Calu3 (cell line): Measurements from ENCODE around the gene ATP6V1D. TPM values are rescaled to one million over a fixed set of nuclear protein-coding genes. Genes with fewer than 3 reads are reported as not detected.

ENCODE experiments used
- BruUV-seq: library from RNA; stranded (reverse); fragments of 400-500 nt; replicated peaks from 2 replicates; lab custom pipeline; 2021; lab: Mats Ljungman, UMichigan
- CTCF ChIA-PET: fragments of 300-600 bp; sonication (Branson Sonifier 250); formaldehyde crosslinking; loops from one replicate; lab custom pipeline; 2022; ENCODE audit warnings: antibody characterized with exemption; lab: Charles Lee
- DNase-seq: peaks from one replicate; pipeline ENCODE4 v3.0.0; 2022
- H3K27ac Mint-ChIP-seq: one replicate; pipeline ENCODE4 v1.8.0; 2022; ENCODE audit warnings: mixed read lengths; ENCODE audit not compliant: unreplicated experiment
- H3K27me3 Mint-ChIP-seq: one replicate; pipeline ENCODE4 v1.8.0; 2022; ENCODE audit warnings: mixed read lengths; ENCODE audit not compliant: unreplicated experiment
- H3K36me3 Mint-ChIP-seq: one replicate; pipeline ENCODE4 v1.8.0; 2022; ENCODE audit warnings: mild to moderate bottlenecking, moderate library complexity, mixed read lengths; ENCODE audit not compliant: insufficient read depth, unreplicated experiment
- H3K4me1 Mint-ChIP-seq: one replicate; pipeline ENCODE4 v1.8.0; 2022; ENCODE audit warnings: mild to moderate bottlenecking, low read depth, mixed read lengths; ENCODE audit not compliant: unreplicated experiment
- H3K4me3 Mint-ChIP-seq: one replicate; pipeline ENCODE4 v1.8.0; 2022; ENCODE audit warnings: mild to moderate bottlenecking, low read depth, moderate library complexity, mixed read lengths; ENCODE audit not compliant: unreplicated experiment
- H3K9me3 Mint-ChIP-seq: one replicate; pipeline ENCODE4 v1.8.0; 2022; ENCODE audit warnings: low read depth, mixed read lengths; ENCODE audit not compliant: unreplicated experiment
- intact Hi-C: fragments of 100-400 bp; cut with micrococcal nuclease; formaldehyde crosslinking; loops from one replicate; pipeline ENCODE4 v1.10.0; 2022; ENCODE audit not compliant: unreplicated experiment
- total RNA-seq: library from RNA; stranded (reverse); gene quantifications from 2 replicates; pipeline ENCODE4 v1.2.3, GENCODE V29; 2022
- TF ChIP-seq, protein P1 (sequence below): fragments of 200-600 bp; IDR thresholded peaks from one replicate; pipeline ENCODE4 v1.8.0; 2022; ENCODE audit warnings: antibody characterized with exemption; ENCODE audit not compliant: unreplicated experiment

ATP6V1D gene
- total RNA-seq, 1 experiment from 2014 or later, result 45.1 TPM

DNA sequence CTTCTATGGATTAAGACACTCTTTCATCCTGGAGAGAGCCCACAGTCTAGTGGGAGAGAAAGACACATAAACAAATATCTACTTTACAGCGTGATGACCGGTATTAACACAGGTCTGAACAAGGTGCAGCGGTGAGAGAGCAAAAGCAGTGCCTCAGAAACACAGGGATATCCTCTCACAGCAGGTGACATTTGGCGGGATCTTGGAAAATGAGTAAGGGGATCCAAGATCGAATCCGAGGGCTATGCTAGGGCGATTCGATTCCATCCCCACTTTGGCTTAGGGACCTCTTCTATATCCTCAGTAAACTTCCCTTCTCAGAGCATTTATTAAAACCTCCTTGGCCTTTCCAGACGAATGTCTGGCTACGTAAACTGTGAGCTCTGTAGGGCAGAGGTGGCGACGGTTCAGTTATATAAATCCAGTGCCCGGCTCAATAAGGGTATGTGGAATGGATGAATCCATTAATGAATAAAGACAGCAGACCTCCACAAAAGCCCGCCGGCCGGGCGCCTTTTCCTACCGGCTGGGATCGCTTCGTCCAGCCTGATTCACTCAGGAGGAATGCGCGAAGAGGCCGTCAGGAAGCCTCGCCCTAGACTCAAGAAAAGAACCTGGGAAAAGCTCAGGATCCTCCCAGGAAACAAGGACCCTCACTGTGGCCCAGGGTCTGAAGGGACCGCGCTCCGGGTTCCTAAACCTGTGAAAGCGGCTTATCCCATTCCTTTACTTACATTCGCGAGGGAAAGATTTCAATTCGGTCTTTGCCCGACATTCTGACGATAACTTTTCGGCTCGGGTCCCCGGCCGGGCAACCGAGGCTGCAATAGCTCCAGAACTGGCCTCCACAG, 455 bp downstream of the ATP6V1D start:
- H3K36me3 Mint-ChIP-seq, result peaks cover 34% of the 10 kb centered on the region
- no TSS peak for BruUV-seq
- intact Hi-C loops, result no loop called here
- TF ChIP-seq, protein P1, sequence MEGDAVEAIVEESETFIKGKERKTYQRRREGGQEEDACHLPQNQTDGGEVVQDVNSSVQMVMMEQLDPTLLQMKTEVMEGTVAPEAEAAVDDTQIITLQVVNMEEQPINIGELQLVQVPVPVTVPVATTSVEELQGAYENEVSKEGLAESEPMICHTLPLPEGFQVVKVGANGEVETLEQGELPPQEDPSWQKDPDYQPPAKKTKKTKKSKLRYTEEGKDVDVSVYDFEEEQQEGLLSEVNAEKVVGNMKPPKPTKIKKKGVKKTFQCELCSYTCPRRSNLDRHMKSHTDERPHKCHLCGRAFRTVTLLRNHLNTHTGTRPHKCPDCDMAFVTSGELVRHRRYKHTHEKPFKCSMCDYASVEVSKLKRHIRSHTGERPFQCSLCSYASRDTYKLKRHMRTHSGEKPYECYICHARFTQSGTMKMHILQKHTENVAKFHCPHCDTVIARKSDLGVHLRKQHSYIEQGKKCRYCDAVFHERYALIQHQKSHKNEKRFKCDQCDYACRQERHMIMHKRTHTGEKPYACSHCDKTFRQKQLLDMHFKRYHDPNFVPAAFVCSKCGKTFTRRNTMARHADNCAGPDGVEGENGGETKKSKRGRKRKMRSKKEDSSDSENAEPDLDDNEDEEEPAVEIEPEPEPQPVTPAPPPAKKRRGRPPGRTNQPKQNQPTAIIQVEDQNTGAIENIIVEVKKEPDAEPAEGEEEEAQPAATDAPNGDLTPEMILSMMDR, result no peak
- CTCF ChIA-PET, result interaction anchor here (0.6 to 1.5 kb wide), 8 partner anchors 10 to 1000 kb away, joined by 3 to 6 read pairs (median 4); no protein-coding TSS in a partner anchor
- H3K27ac Mint-ChIP-seq, result peak overlapping the region; percentile 95
- peak; percentile 17 for DNase-seq
- peaks cover 38% of the 10 kb centered on the region for H3K4me1 Mint-ChIP-seq
- no peaks in the 10 kb centered on the region for H3K27me3 Mint-ChIP-seq
- peak overlapping the region; percentile 94 for H3K4me3 Mint-ChIP-seq
- H3K9me3 Mint-ChIP-seq, result no peaks in the 10 kb centered on the region

DNA sequence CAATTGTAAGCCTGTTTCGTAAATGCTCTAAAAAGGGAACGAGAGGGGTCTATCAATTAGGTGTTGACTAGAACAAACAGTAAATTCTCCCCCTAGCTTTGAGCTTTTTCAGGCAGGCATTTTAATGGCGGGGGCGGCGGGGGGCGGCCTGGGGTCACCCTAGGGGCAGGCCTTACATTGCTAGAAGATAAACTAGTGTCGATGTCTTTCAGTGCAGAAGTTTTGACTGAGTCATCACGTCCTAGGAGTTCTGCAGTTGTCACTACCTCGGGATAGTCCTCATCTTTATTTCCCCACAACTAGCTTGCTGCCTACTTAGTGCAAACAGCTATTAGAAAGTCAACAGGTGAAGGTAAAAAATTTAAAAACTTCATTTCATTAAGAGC, 1.6 kb downstream of the ATP6V1D start:
- H3K4me1 Mint-ChIP-seq, result peaks cover 28% of the 10 kb centered on the region

DNA sequence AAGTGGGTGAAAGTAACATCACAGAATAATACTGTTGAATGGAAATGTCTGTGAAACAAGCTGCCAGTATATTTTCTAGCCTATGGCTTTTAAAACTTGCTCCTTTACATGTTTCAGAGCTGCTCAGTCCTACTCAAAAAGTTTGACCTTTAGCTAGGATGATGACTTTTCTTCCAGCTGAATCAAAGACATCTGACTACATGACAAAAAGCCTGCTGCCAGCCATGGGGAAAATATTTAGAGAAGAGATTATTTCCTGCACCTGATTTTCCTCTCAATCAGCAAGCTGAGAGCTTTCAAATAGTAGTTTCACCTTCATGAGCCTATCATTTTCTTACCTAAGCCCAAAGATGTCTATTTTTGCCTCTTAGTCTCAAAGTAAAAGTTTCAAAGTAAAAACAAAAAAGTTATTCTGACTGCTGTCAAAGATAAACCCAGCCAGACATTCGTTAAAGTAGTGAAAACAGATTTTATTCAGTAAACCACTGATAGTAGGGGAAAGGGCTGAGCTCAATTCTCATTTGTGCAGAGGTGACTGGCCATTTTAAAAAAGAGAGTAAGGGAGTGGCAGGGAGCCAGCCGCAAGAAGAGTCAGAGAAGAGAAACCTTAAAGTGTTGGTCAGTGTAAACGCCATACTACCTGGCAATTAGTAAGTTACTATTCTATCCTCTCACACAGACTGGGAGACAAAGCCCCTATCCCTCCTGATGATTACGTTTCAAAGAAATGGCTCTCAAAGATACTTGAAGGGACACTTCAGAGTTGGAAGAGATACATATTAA, 2.2 kb downstream of the ATP6V1D start:
- intact Hi-C loops, result no loop called here
- Mint-ChIP-seq H3K4me1 (peaks cover 22% of the 10 kb centered on the region), H3K4me3 (peak overlapping the region; percentile 94), H3K27ac (no peak overlapping the region), H3K36me3 (peaks cover 30% of the 10 kb centered on the region), H3K27me3 (no peaks in the 10 kb centered on the region), H3K9me3 (no peaks in the 10 kb centered on the region)
- CTCF ChIA-PET, result no interaction called here
- TF ChIP-seq, protein P1, result no peak
- BruUV-seq, result no TSS peak
- DNase-seq, result no peak

More for the DNA sequence above, 1.6 kb downstream of the ATP6V1D start:
- BruUV-seq, result no TSS peak
- Mint-ChIP-seq H3K27me3 (no peaks in the 10 kb centered on the region), H3K27ac (no peak overlapping the region), H3K9me3 (no peaks in the 10 kb centered on the region), H3K36me3 (peaks cover 33% of the 10 kb centered on the region), H3K4me3 (peak overlapping the region; percentile 94)
- DNase-seq, result no peak
- TF ChIP-seq, protein P1, result no peak
- CTCF ChIA-PET, result no interaction called here
- intact Hi-C loops, result no loop called here

DNA sequence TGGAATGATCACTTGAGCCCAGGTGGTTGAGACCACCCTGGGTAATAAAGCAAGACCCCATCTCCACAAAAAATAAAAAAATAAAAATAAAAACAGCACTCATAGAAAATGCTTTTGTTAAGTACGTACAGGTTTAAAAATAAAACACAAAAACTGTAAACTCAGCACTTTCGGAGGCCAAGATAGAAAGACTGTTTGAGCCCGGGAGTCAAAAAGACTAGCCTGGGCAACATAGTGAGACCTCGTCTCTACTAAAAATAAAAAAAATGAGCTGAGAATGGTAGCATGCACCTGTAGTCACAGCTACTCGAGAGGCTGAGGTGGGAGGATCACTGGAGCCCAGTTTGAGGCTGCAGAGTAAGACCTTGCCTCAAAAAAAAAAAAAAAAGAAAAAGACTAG, 7.5 kb downstream of the ATP6V1D start:
- TF ChIP-seq, protein P1, result no peak
- CTCF ChIA-PET, result no interaction called here
- no peaks in the 10 kb centered on the region for H3K27me3 Mint-ChIP-seq
- peaks cover 2% of the 10 kb centered on the region for H3K4me1 Mint-ChIP-seq
- no TSS peak for BruUV-seq
- H3K36me3 Mint-ChIP-seq, result peaks cover 4% of the 10 kb centered on the region
- DNase-seq, result no peak
- H3K27ac Mint-ChIP-seq, result no peak overlapping the region
- intact Hi-C loops, result no loop called here
- H3K4me3 Mint-ChIP-seq, result no peak overlapping the region
- no peaks in the 10 kb centered on the region for H3K9me3 Mint-ChIP-seq
